GM23248 (cell line): ENCODE results near the gene ITGB1BP1. TPM values are rescaled to one million over a fixed set of nuclear protein-coding genes. Genes with fewer than 3 reads are reported as not detected.
A peak's percentile ranks its signal among the peaks of the same experiment; 100 is the strongest.

ENCODE experiments used
- DNase-seq: peaks from one replicate; pipeline ENCODE4 v3.0.0-alpha.2; 2015
- H2AFZ ChIP-seq: fragments of 200-600 bp; sonication (generic); 2 replicates; pipeline ENCODE4 v1.6.1; 2016; ENCODE audit warnings: antibody characterized with exemption
- H3F3A ChIP-seq: fragments of 200-600 bp; sonication (generic); 2 replicates; pipeline ENCODE4 v1.6.1; 2016; ENCODE audit warnings: mild to moderate bottlenecking, antibody characterized with exemption, mixed run types; ENCODE audit not compliant: insufficient read depth
- H3K27ac ChIP-seq: fragments of 200-600 bp; sonication (generic); 2 replicates; pipeline ENCODE4 v1.5.1; 2016; ENCODE audit warnings: mild to moderate bottlenecking
- H3K27me3 ChIP-seq: fragments of 200-600 bp; sonication (generic); replicated peaks from 2 replicates; pipeline ENCODE4 v1.6.1; 2016; ENCODE audit warnings: mild to moderate bottlenecking; ENCODE audit not compliant: insufficient read depth
- H3K36me3 ChIP-seq: fragments of 200-600 bp; sonication (generic); 2 replicates; pipeline ENCODE4 v1.6.1; 2016; ENCODE audit warnings: low read depth, mild to moderate bottlenecking
- H3K4me1 ChIP-seq: fragments of 200-600 bp; sonication (generic); 2 replicates; pipeline ENCODE4 v1.6.1; 2016; ENCODE audit warnings: mild to moderate bottlenecking; ENCODE audit not compliant: insufficient read depth
- H3K4me2 ChIP-seq: fragments of 200-600 bp; sonication (generic); one replicate; pipeline ENCODE4 v1.6.1; 2016; ENCODE audit warnings: mild to moderate bottlenecking; ENCODE audit not compliant: unreplicated experiment
- H3K4me3 ChIP-seq: fragments of 200-600 bp; sonication (generic); 2 replicates; pipeline ENCODE4 v1.5.1; 2016; ENCODE audit warnings: mild to moderate bottlenecking
- H3K79me2 ChIP-seq: fragments of 200-600 bp; sonication (generic); 2 replicates; pipeline ENCODE4 v1.6.1; 2016; ENCODE audit warnings: mild to moderate bottlenecking; ENCODE audit not compliant: insufficient read depth
- H3K9ac ChIP-seq: fragments of 200-600 bp; sonication (generic); 2 replicates; pipeline ENCODE4 v1.6.1; 2016; ENCODE audit warnings: mild to moderate bottlenecking
- H3K9me2 ChIP-seq: fragments of 200-600 bp; sonication (generic); 2 replicates; pipeline ENCODE4 v1.6.1; 2016; ENCODE audit warnings: mixed run types, mild to moderate bottlenecking, moderate library complexity; ENCODE audit not compliant: insufficient read depth
- H3K9me3 ChIP-seq: fragments of 200-600 bp; sonication (generic); one replicate; pipeline ENCODE4 v1.6.1; 2017; ENCODE audit warnings: low read depth
- H4K20me1 ChIP-seq: fragments of 200-600 bp; sonication (generic); 2 replicates; pipeline ENCODE4 v1.6.0; 2016; ENCODE audit not compliant: insufficient read depth
- EZH2 ChIP-seq: fragments of 200-600 bp; sonication (generic); IDR thresholded peaks from 2 replicates; pipeline ENCODE4 v1.6.1; 2018; ENCODE audit warnings: antibody characterized with exemption, mild to moderate bottlenecking; ENCODE audit not compliant: insufficient read depth, poor library complexity, severe bottlenecking
- EZH2phosphoT487 ChIP-seq: fragments of 200-600 bp; sonication (generic); IDR thresholded peaks from 2 replicates; pipeline ENCODE4 v1.6.1; 2018; ENCODE audit warnings: antibody characterized with exemption, moderate library complexity, mild to moderate bottlenecking, low read depth; ENCODE audit not compliant: insufficient read depth
- WGBS, 2 experiments: methylation state at CpG; one replicate each; pipeline ENCODE4 v1.1.6; 2015 to 2017; ENCODE audit warnings: low lambda C conversion rate in 2 of 2, low coverage in 1 of 2; ENCODE audit errors: missing lambda C conversion rate in 2 of 2; 5-methylcytosine and 5-hydroxymethylcytosine counted together
- in situ Hi-C: fragments of 300-500 bp; cut with MboI; formaldehyde crosslinking; loops from 2 replicates; pipeline ENCODE4 v1.15.0; 2020
- polyA plus RNA-seq: library from polyadenylated mRNA; unstranded; fragments of >200 nt; fragmentation: Nextera tagmentation; extraction: Ambion mirVana; gene quantifications from 2 replicates; pipeline ENCODE4 v1.2.1, GENCODE V29; 2016
- total RNA-seq: library from RNA; depleted of rRNA; stranded (reverse); fragments of >200 nt; shearing (Covaris generic); gene quantifications from 2 replicates; pipeline ENCODE4 v1.2.3, GENCODE V29; 2014

Gene ITGB1BP1
- total and polyA plus RNA-seq, 2 experiments from 2014 or later = 39.0 to 289 TPM

- peaks cover 27% of the 10 kb centered on the region for H3K36me3 ChIP-seq
- peaks cover 33% of the 10 kb centered on the region for H3K4me1 ChIP-seq
- H3K4me2 ChIP-seq = no peak overlapping the region
- DNase-seq = no peak
- no peaks in the 10 kb centered on the region for H3K9me2 ChIP-seq
- no peak overlapping the region for H3K4me3 ChIP-seq
- H3K9ac ChIP-seq = 0 out of 2 replicates have a peak overlapping the region, but pooled peaks have one; percentile 33
- peaks cover 54% of the 10 kb centered on the region for H3F3A ChIP-seq
- H3K9me3 ChIP-seq = no peaks in the 10 kb centered on the region
- H3K27me3 ChIP-seq = no peaks in the 10 kb centered on the region
- TF ChIP-seq EZH2 = no peak
- no peak for TF ChIP-seq EZH2phosphoT487
- in situ Hi-C loops = no loop called here
- peaks cover 49% of the 10 kb centered on the region for H3K79me2 ChIP-seq
- H3K27ac ChIP-seq = peak overlapping the region; percentile 45
- no peaks in the 10 kb centered on the region for H4K20me1 ChIP-seq
- no peak overlapping the region for H2AFZ ChIP-seq
- WGBS, 2 experiments = 76 to 81% methylated on average over 9 of the region's 9 CpGs
Measured at GRCh38 chr2:9377461-9378097, 45.7 kb downstream of the ITGB1BP1 start.

DNA sequence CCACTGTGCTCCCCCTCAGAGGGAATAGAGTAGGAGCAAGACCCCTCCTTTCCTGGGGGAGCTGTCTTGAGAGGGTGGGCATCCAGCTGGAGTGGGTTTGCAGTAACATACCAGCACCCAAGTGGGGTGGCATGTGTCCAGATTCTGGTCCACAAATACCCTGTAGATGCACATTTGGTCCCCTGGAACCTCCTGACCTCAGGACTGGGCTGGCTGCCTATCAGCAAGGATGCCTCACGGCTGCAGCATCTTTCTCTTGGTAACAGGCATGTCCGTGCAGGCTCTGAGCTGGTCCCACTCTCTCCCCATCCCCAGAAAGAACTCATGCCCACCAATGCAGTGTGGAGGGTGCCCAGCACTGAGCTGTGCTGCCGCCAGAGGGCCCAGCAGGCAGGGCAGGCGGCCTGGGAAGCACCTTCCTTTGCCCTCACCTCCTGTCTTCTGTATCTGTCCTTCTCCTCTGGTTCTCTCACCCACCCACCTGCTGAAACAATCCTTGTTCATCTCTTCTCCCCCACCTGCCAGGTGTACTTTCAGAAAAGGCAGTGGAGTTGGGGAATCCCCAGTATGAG is 47.4 kb downstream of the ITGB1BP1 start:
- no peaks in the 10 kb centered on the region for H4K20me1 ChIP-seq
- no peaks in the 10 kb centered on the region for H3K27me3 ChIP-seq
- no peaks in the 10 kb centered on the region for H3K9me2 ChIP-seq
- H2AFZ ChIP-seq = no peak overlapping the region
- TF ChIP-seq EZH2 (no peak), EZH2phosphoT487 (no peak)
- H3K9ac ChIP-seq = no peak overlapping the region
- H3K4me1 ChIP-seq = peaks cover 35% of the 10 kb centered on the region
- in situ Hi-C loops = no loop called here
- H3K27ac ChIP-seq = no peak overlapping the region
- peaks cover 54% of the 10 kb centered on the region for H3F3A ChIP-seq
- H3K9me3 ChIP-seq = no peaks in the 10 kb centered on the region
- no peak overlapping the region for H3K4me2 ChIP-seq
- peaks cover 48% of the 10 kb centered on the region for H3K79me2 ChIP-seq
- DNase-seq = no peak
- WGBS, 2 experiments = 80 to 84% methylated on average over 4 of the region's 4 CpGs
- no peak overlapping the region for H3K4me3 ChIP-seq
- H3K36me3 ChIP-seq = peaks cover 30% of the 10 kb centered on the region

GRCh38 chr2:9374071-9374730 is 49.1 kb downstream of the ITGB1BP1 start:
- Histone ChIP-seq H3K4me1 (peaks cover 33% of the 10 kb centered on the region), H3K27ac (no peak overlapping the region), H3K9me3 (no peaks in the 10 kb centered on the region), H3K36me3 (peaks cover 26% of the 10 kb centered on the region), H3K9ac (no peak overlapping the region), H4K20me1 (no peaks in the 10 kb centered on the region), H3K4me3 (no peak overlapping the region), H2AFZ (no peak overlapping the region), H3K9me2 (no peaks in the 10 kb centered on the region), H3K27me3 (no peaks in the 10 kb centered on the region), H3K79me2 (peaks cover 46% of the 10 kb centered on the region), H3F3A (peaks cover 54% of the 10 kb centered on the region), H3K4me2 (no peak overlapping the region)
- 95% methylated on average over 14 to 18 of the region's 18 CpGs for WGBS, 2 experiments
- TF ChIP-seq EZH2 (no peak), EZH2phosphoT487 (no peak)
- no peak for DNase-seq
- in situ Hi-C loops = no loop called here

- Histone ChIP-seq H3K27ac (no peak overlapping the region), H3K79me2 (peaks cover 41% of the 10 kb centered on the region), H2AFZ (no peak overlapping the region), H3K4me2 (no peak overlapping the region), H3K36me3 (peaks cover 25% of the 10 kb centered on the region), H3K4me1 (peaks cover 29% of the 10 kb centered on the region), H3F3A (peaks cover 53% of the 10 kb centered on the region), H3K9me2 (no peaks in the 10 kb centered on the region), H3K9me3 (no peaks in the 10 kb centered on the region), H3K9ac (no peak overlapping the region), H4K20me1 (no peaks in the 10 kb centered on the region), H3K4me3 (no peak overlapping the region), H3K27me3 (no peaks in the 10 kb centered on the region)
- in situ Hi-C loops = no loop called here
- DNase-seq = no peak
- 90 to 93% methylated on average over 5 to 6 of the region's 6 CpGs for WGBS, 2 experiments
- TF ChIP-seq EZH2phosphoT487 = no peak
Measured at GRCh38 chr2:9373476-9373875, 49.9 kb downstream of the ITGB1BP1 start.
